Mesendoderm (in vitro differentiated cells): Measurements from ENCODE around the gene PYGB.

Experiments
- DNase-seq: peaks from one replicate; pipeline ENCODE4 v3.0.0; 2013
- H2AK5ac ChIP-seq: 2 replicates; pipeline ENCODE4 v1.6.1; 2013; ENCODE audit warnings: low read length, inconsistent platforms
- H2BK120ac ChIP-seq: 2 replicates; pipeline ENCODE4 v1.6.1; 2013; ENCODE audit warnings: low read depth, mild to moderate bottlenecking, low read length, moderate library complexity, mixed read lengths
- H2BK15ac ChIP-seq: replicated peaks from 2 replicates; pipeline ENCODE4 v1.6.1; 2013; ENCODE audit warnings: low read depth, mild to moderate bottlenecking, moderate library complexity
- H2BK5ac ChIP-seq: 2 replicates; pipeline ENCODE4 v1.6.1; 2013; ENCODE audit warnings: low read length, inconsistent platforms
- H3K18ac ChIP-seq: 2 replicates; pipeline ENCODE4 v1.6.1; 2013; ENCODE audit warnings: mild to moderate bottlenecking, low read length, mixed read lengths
- H3K23ac ChIP-seq: one replicate; pipeline ENCODE4 v1.6.1; 2013; ENCODE audit warnings: low read length
- H3K27ac ChIP-seq: 2 replicates; pipeline ENCODE4 v1.5.1; 2013; ENCODE audit warnings: low read depth, mild to moderate bottlenecking, inconsistent platforms, low read length, moderate library complexity
- H3K27me3 ChIP-seq: 2 replicates; pipeline ENCODE4 v1.6.1; 2013; ENCODE audit warnings: low read length, control low read depth, mild to moderate bottlenecking, inconsistent platforms; ENCODE audit not compliant: insufficient read depth, poor library complexity
- H3K36me3 ChIP-seq: 2 replicates; pipeline ENCODE4 v1.6.1; 2013; ENCODE audit warnings: low read length, inconsistent platforms; ENCODE audit not compliant: control insufficient read depth, insufficient read depth
- H3K4ac ChIP-seq: one replicate; pipeline ENCODE4 v1.6.1; 2013; ENCODE audit warnings: low read depth, mild to moderate bottlenecking, low read length, moderate library complexity
- H3K4me1 ChIP-seq: 2 replicates; pipeline ENCODE4 v1.6.1; 2013; ENCODE audit warnings: low read depth, low read length, inconsistent platforms; ENCODE audit not compliant: control insufficient read depth
- H3K4me2 ChIP-seq: 2 replicates; pipeline ENCODE4 v1.6.1; 2013; ENCODE audit warnings: low read length
- H3K4me3 ChIP-seq: 2 replicates; pipeline ENCODE4 v1.5.1; 2013; ENCODE audit warnings: mild to moderate bottlenecking, low read length
- H3K56ac ChIP-seq: one replicate; pipeline ENCODE4 v1.6.1; 2013; ENCODE audit warnings: low read length
- H3K79me1 ChIP-seq: 2 replicates; pipeline ENCODE4 v1.6.1; 2013; ENCODE audit warnings: low read length, inconsistent platforms
- H3K79me2 ChIP-seq: 2 replicates; pipeline ENCODE4 v1.6.1; 2013; ENCODE audit warnings: mild to moderate bottlenecking, low read length; ENCODE audit not compliant: control insufficient read depth, insufficient read depth
- H3K9ac ChIP-seq: 2 replicates; pipeline ENCODE4 v1.6.1; 2013; ENCODE audit warnings: low read length, inconsistent platforms
- H4K5ac ChIP-seq: one replicate; pipeline ENCODE4 v1.6.1; 2013; ENCODE audit warnings: low read length
- H4K8ac ChIP-seq: one replicate; pipeline ENCODE4 v1.6.1; 2013; ENCODE audit warnings: low read depth, mild to moderate bottlenecking, control low read depth, low read length, moderate library complexity
- WGBS: extraction: QIAGEN DNeasy Blood & Tissue Kit; methylation state at CpG from one replicate; pipeline ENCODE4 v1.1.7; 2013; ENCODE audit warnings: low lambda C conversion rate, missing lambda C conversion rate; ENCODE audit not compliant: insufficient coverage; ENCODE audit errors: extremely low coverage; 5-methylcytosine and 5-hydroxymethylcytosine counted together

The PYGB gene

GRCh38 chr20:25213566-25214425, 34.1 kb upstream of the PYGB start:
- Histone ChIP-seq H3K9ac (no peak overlapping the region), H3K27me3 (no peaks in the 10 kb centered on the region), H3K27ac (no peak overlapping the region), H3K36me3 (no peaks in the 10 kb centered on the region), H4K8ac (no peak overlapping the region), H2BK5ac (no peak overlapping the region), H3K56ac (no peak overlapping the region), H3K4ac (no peak overlapping the region), H2BK15ac (no peak overlapping the region), H3K4me3 (no peak overlapping the region), H3K4me1 (no peaks in the 10 kb centered on the region), H2BK120ac (no peak overlapping the region), H3K18ac (no peak overlapping the region), H3K79me1 (no peaks in the 10 kb centered on the region), H3K79me2 (no peaks in the 10 kb centered on the region), H2AK5ac (no peak overlapping the region), H4K5ac (no peak overlapping the region), H3K4me2 (no peak overlapping the region), H3K23ac (no peak overlapping the region)
- DNase-seq: no peak
- no CpG with 5 or more reads among the region's 21 CpGs for WGBS

- no peak overlapping the region for H3K56ac ChIP-seq
- H2BK120ac ChIP-seq: no peak overlapping the region
- no peak overlapping the region for H3K18ac ChIP-seq
- WGBS: no CpG with 5 or more reads among the region's 7 CpGs
- no peaks in the 10 kb centered on the region for H3K4me1 ChIP-seq
- H3K4me2 ChIP-seq: no peak overlapping the region
- H3K9ac ChIP-seq: no peak overlapping the region
- H3K23ac ChIP-seq: no peak overlapping the region
- H3K79me2 ChIP-seq: no peaks in the 10 kb centered on the region
- no peak overlapping the region for H2BK15ac ChIP-seq
- DNase-seq: no peak
- no peak overlapping the region for H2BK5ac ChIP-seq
- H4K5ac ChIP-seq: no peak overlapping the region
- no peak overlapping the region for H2AK5ac ChIP-seq
- H4K8ac ChIP-seq: no peak overlapping the region
- H3K36me3 ChIP-seq: no peaks in the 10 kb centered on the region
- H3K27me3 ChIP-seq: no peaks in the 10 kb centered on the region
- H3K79me1 ChIP-seq: no peaks in the 10 kb centered on the region
- H3K4ac ChIP-seq: no peak overlapping the region
- no peak overlapping the region for H3K4me3 ChIP-seq
- H3K27ac ChIP-seq: no peak overlapping the region
These were observed 33.5 kb upstream of the PYGB start for GRCh38 chr20:25214426-25214790.

- no peak overlapping the region for H2BK5ac ChIP-seq
- H3K9ac ChIP-seq: no peak overlapping the region
- no peaks in the 10 kb centered on the region for H3K27me3 ChIP-seq
- H3K27ac ChIP-seq: no peak overlapping the region
- no peak overlapping the region for H3K4ac ChIP-seq
- no peak overlapping the region for H3K56ac ChIP-seq
- no peaks in the 10 kb centered on the region for H3K4me1 ChIP-seq
- no peak overlapping the region for H3K4me2 ChIP-seq
- no peak overlapping the region for H2AK5ac ChIP-seq
- H3K79me1 ChIP-seq: no peaks in the 10 kb centered on the region
- H3K23ac ChIP-seq: no peak overlapping the region
- no peaks in the 10 kb centered on the region for H3K79me2 ChIP-seq
- no peak overlapping the region for H4K5ac ChIP-seq
- H4K8ac ChIP-seq: no peak overlapping the region
- H3K4me3 ChIP-seq: no peak overlapping the region
- no peak overlapping the region for H2BK15ac ChIP-seq
- no peak for DNase-seq
- no CpG with 5 or more reads among the region's 7 CpGs for WGBS
- no peak overlapping the region for H2BK120ac ChIP-seq
- H3K18ac ChIP-seq: no peak overlapping the region
- no peaks in the 10 kb centered on the region for H3K36me3 ChIP-seq
These were observed 33.1 kb upstream of the PYGB start for GRCh38 chr20:25214819-25215218.

- Histone ChIP-seq H3K56ac (no peak overlapping the region), H2BK120ac (no peak overlapping the region), H3K4me1 (no peaks in the 10 kb centered on the region), H2BK5ac (no peak overlapping the region), H3K4me2 (no peak overlapping the region), H4K5ac (no peak overlapping the region), H3K27me3 (no peaks in the 10 kb centered on the region), H3K79me2 (no peaks in the 10 kb centered on the region), H2AK5ac (no peak overlapping the region), H3K36me3 (no peaks in the 10 kb centered on the region), H3K18ac (no peak overlapping the region), H3K27ac (no peak overlapping the region), H3K4me3 (no peak overlapping the region), H3K79me1 (no peaks in the 10 kb centered on the region), H3K23ac (no peak overlapping the region), H3K4ac (no peak overlapping the region), H2BK15ac (no peak overlapping the region), H4K8ac (no peak overlapping the region), H3K9ac (no peak overlapping the region)
- no peak for DNase-seq
- no CpG with 5 or more reads among the region's 10 CpGs for WGBS
These were observed 32.4 kb upstream of the PYGB start for GRCh38 chr20:25215521-25215920.

- H3K36me3 ChIP-seq: no peaks in the 10 kb centered on the region
- H4K8ac ChIP-seq: no peak overlapping the region
- no peak overlapping the region for H2BK120ac ChIP-seq
- no peak for DNase-seq
- H3K9ac ChIP-seq: no peak overlapping the region
- no peak overlapping the region for H2BK15ac ChIP-seq
- no peaks in the 10 kb centered on the region for H3K4me1 ChIP-seq
- H3K4me3 ChIP-seq: no peak overlapping the region
- H2AK5ac ChIP-seq: no peak overlapping the region
- no peak overlapping the region for H3K27ac ChIP-seq
- WGBS: no CpG with 5 or more reads among the region's 16 CpGs
- H3K4ac ChIP-seq: no peak overlapping the region
- H2BK5ac ChIP-seq: no peak overlapping the region
- H3K4me2 ChIP-seq: no peak overlapping the region
- H3K79me1 ChIP-seq: no peaks in the 10 kb centered on the region
- no peak overlapping the region for H3K23ac ChIP-seq
- no peaks in the 10 kb centered on the region for H3K79me2 ChIP-seq
- H3K18ac ChIP-seq: no peak overlapping the region
- no peak overlapping the region for H3K56ac ChIP-seq
- no peaks in the 10 kb centered on the region for H3K27me3 ChIP-seq
- no peak overlapping the region for H4K5ac ChIP-seq
These were observed 31.5 kb upstream of the PYGB start for GRCh38 chr20:25216199-25216945.
